ENCODE results near the gene RBMY1D.
"Not testable (repeated sequence)": the region's sequence is repeated elsewhere in the genome, so short reads cannot be mapped to it uniquely, and the experiment has no call there.

RBMY1D gene

DNA sequence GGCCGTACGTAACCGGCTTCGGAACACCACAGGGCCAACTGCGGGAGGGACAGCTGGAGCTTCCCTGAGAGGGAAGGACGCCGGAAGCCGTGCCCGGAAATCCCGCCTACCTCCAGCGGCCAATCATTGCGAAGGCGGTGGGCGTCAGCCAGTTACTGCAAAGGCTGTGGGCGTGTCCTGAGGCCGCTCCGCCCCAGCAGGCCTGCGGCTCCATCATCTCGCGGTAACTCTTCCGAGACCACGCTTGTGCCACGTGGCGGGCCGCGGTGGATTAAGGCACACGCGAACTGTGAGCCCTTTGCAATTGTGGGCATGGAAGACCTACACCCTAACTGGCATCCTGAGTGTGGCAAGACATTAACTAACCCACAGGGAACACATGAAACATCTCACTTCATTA, at the start of gene RBMY1D:
RBMY1D (minus strand) TSS at position 101 of the 400 bp plus-strand sequence. CDS start 2,013 bp downstream, outside the sequence.
- DNase-seq (ENCODE audit: low read depth in 3 of 3): not testable (repeated sequence)

DNA sequence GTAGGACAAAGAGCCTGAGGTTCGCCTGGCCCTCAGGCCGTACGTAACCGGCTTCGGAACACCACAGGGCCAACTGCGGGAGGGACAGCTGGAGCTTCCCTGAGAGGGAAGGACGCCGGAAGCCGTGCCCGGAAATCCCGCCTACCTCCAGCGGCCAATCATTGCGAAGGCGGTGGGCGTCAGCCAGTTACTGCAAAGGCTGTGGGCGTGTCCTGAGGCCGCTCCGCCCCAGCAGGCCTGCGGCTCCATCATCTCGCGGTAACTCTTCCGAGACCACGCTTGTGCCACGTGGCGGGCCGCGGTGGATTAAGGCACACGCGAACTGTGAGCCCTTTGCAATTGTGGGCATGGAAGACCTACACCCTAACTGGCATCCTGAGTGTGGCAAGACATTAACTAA, 23.6 kb upstream of the RBMY1D start, which contains the start of gene RBMY1E:
RBMY1E (minus strand) TSS at position 101 of the 400 bp plus-strand sequence. CDS start 1,978 bp downstream, outside the sequence.
- not testable (repeated sequence) for DNase-seq (ENCODE audit: low read depth in 3 of 3)

DNA sequence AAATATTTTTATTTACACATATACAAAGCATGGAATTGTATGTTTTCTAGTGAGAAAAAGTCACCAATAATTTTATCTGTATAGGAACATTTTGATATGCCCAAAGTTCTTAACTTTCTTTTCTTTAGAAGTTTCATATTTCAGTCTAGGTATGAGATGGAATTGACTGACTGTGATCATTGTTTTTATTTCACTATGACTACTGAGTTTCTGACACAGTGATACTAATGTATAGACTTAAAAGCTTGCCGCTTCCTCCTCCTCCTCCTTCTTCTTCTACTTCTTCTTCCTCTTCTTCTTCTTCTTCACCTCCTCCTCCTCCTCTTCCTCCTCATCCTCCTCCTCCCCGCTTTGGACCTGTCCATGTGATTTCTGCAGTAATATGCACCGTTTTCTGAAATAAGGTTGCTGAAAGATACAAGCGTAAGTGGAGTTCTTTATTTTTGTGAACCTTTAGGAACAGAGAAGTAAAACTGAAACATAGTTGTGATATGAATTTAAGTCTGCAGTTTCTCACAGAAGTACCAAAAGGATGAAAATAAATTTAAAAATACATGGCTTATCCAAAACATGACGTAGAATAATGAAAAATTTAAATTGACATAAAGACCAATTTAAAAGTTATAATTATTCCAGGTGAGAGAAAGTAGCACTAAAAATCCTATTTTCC, 24.8 kb downstream of the RBMY1D start:
- DNase-seq (ENCODE audit: low read depth in 3 of 3): not testable (repeated sequence)

DNA sequence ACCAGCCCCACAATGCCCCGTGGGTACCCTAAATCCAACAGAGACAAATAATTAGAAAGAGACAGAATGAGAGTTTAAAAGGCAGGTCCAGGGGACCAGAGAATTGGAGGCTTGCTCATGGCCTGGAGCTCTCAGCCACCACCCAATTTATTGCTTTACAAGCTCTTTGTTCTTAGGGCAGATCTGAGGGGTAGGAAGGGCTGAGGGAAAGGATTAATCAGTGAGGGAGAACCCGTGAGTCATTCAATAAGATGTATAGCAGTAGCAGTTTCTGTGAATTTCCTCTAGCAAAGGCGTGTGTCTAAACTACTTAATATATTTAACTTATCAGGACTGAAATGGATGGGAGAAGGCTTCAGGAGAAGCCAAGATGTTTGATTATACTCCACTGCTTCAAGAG, 48.8 kb downstream of the RBMY1D start:
- DNase-seq (ENCODE audit: low read depth in 3 of 3): no peak

DNA sequence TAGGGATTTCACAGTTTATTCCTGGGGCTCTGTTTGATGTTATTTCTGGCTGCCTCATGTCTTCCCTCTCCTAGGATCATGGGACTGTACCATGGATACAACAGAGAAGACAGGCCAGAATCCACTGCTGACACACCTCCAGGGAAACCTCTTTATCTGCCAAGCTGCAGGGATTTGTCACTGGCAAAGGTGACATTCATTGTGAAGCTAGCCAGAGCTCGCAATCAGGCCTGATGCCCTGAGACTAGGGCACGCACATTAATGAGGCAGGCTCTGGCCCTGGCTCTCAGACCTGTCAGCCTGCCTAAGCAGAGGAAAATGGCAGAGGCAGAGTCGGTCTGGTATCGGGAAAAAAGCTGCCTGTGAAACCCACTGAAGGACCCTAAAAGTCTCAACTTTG, 52.2 kb downstream of the RBMY1D start:
- DNase-seq (ENCODE audit: low read depth in 3 of 3): no peak

DNA sequence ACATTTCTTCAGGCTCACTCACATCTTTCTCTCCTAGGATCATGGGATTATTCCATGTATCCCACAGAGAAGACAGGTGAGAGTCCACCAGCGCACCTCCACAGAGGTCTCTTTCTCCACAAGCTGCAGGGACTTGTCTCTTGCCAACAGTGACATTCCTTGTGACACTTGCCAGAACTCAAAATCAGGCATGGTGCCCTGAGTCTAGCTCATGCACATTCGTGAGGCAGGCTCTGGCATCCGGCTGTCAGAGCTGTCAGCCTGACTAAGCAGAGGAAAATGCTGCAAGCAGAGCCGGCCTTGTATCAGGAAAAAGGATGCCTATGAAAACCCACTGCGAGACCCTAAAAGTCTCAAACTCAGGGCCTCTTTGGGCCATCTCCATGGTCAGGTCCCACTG, 54.8 kb downstream of the RBMY1D start:
- DNase-seq (ENCODE audit: low read depth in 3 of 3): no peak

DNA sequence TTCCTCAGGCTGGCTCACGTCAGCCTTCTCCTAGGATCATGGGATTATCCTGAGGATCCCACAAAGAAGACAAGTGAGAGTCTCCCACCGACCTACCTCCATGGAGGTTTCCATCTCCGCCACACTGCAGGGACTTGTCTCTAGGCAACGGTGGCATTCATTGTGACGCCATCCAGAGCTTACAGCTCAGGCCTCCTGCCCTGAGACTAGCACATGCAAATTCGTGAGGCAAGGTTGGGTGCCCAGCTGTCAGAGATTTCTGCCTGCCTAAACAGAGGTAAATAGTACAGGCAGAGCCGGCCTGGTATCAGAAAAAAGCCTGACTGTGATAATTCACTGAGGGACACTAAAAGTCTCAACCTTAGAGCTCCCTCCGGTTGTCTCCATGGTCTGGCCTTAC, 58.0 kb downstream of the RBMY1D start:
- DNase-seq (ENCODE audit: low read depth in 3 of 3): no peak

DNA sequence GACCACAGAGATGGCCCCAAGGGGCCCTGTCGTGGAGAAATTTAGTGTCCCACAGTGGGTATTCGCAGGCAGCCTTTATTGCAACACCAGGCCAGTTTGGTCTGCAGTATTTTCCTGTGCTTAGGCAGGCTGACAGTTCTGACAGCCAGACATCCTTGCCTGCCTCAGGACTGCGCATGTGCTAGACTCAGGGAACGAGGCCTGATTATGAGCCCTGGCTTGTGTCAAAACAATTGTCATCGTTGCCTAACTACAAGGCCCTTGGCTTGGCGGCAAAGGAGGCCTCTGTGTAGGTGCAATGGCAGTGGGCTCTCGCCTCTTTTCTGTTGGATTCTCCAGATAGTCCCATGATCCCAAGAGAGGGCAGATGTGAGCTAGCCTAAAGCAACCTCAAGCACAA, 59.3 kb downstream of the RBMY1D start:
- DNase-seq (ENCODE audit: low read depth in 3 of 3): no peak
